Endothelial cell of umbilical vein (primary cell): ENCODE results near the gene SCUBE3. TPM values are rescaled to one million over a fixed set of nuclear protein-coding genes. Genes with fewer than 3 reads are reported as not detected.

ENCODE experiments used
- BruUV-seq: library from RNA; stranded (reverse); fragments of 400-500 nt; replicated peaks from 2 replicates; lab custom pipeline; 2021; lab: Mats Ljungman, UMichigan
- CTCF ChIA-PET: fragments of 300-600, 350-600 bp; sonication (Branson Sonifier 250); formaldehyde crosslinking; loops from one replicate; lab custom pipeline; 2021; ENCODE audit warnings: antibody characterized with exemption, inconsistent platforms; lab: Charles Lee
- POLR2A ChIA-PET: fragments of 300-600, 350-600 bp; sonication (Branson Sonifier 250); formaldehyde crosslinking; loops from one replicate; lab custom pipeline; 2021; ENCODE audit warnings: antibody characterized with exemption, inconsistent platforms; lab: Charles Lee
- DNase-seq: peaks from one replicate; pipeline ENCODE4 v3.0.0-alpha.2; 2011; ENCODE audit warnings: low read depth, low spot score
- FAIRE-seq: peaks from 2 replicates; lab custom pipeline; 2011; peaks lifted over from hg19 to GRCh38; lab: Jason Lieb, UNC
- H2AFZ ChIP-seq: 2 replicates; pipeline ENCODE4 v1.6.0; 2012; ENCODE audit warnings: low read depth, low read length, control low read depth, inconsistent platforms
- H3K27ac ChIP-seq: 2 replicates; pipeline ENCODE4 v1.5.1; 2011; ENCODE audit warnings: low read depth, mild to moderate bottlenecking, control low read depth, low read length, moderate library complexity; ENCODE audit not compliant: insufficient read depth
- H3K27me3 ChIP-seq, 2 experiments: 2 replicates each; pipeline versions ENCODE4 v1.6.0 to v1.6.1; 2011; ENCODE audit warnings: low read length in 2 of 2, mixed read lengths in 1 of 2; ENCODE audit not compliant: control insufficient read depth in 2 of 2, insufficient read depth in 2 of 2
- H3K36me3 ChIP-seq, 2 experiments: 2 replicates in 1 of 2; 3 replicates in 1 of 2; pipeline ENCODE4 v1.5.1; 2011; ENCODE audit warnings: low read length in 2 of 2, mild to moderate bottlenecking in 1 of 2, moderate library complexity in 1 of 2; ENCODE audit not compliant: control insufficient read depth in 2 of 2, insufficient read depth in 2 of 2; ENCODE audit errors: extremely low read depth in 1 of 2
- H3K4me1 ChIP-seq: 3 replicates; pipeline ENCODE4 v1.5.1; 2011; ENCODE audit warnings: mild to moderate bottlenecking, low read length; ENCODE audit not compliant: control insufficient read depth, insufficient read depth; ENCODE audit errors: extremely low read depth
- H3K4me2 ChIP-seq: 2 replicates; pipeline ENCODE4 v1.6.1; 2011; ENCODE audit warnings: low read length, control low read depth, mixed read lengths; ENCODE audit not compliant: insufficient read depth
- H3K4me3 ChIP-seq, 3 experiments: fragments of 200-600 bp in 1 of 3; sonication (generic), shearing (Covaris generic) in 1 of 3; replicated peaks in 1 of 3; 2 replicates each; pipeline ENCODE4 v1.5.1; 2011 to 2016; ENCODE audit warnings: control low read depth in 3 of 3, low read length in 3 of 3, mild to moderate bottlenecking in 2 of 3, inconsistent platforms in 1 of 3, low read depth in 1 of 3, moderate library complexity in 1 of 3; ENCODE audit not compliant: insufficient read depth in 1 of 3
- H3K79me2 ChIP-seq: 2 replicates; pipeline ENCODE4 v1.6.0; 2012; ENCODE audit warnings: low read length, inconsistent platforms; ENCODE audit not compliant: control insufficient read depth, insufficient read depth
- H3K9ac ChIP-seq: replicated peaks from 2 replicates; pipeline ENCODE3; 2011; ENCODE audit warnings: low read length, control low read depth; ENCODE audit not compliant: insufficient read depth; ENCODE audit errors: extremely low read depth
- H3K9me1 ChIP-seq: replicated peaks from 3 replicates; pipeline ENCODE4 v1.6.0; 2011; ENCODE audit warnings: mild to moderate bottlenecking, low read length; ENCODE audit not compliant: control insufficient read depth, insufficient read depth; ENCODE audit errors: extremely low read depth
- H3K9me3 ChIP-seq: replicated peaks from 2 replicates; pipeline ENCODE4 v1.5.1; 2012; ENCODE audit warnings: low read length, inconsistent platforms; ENCODE audit not compliant: control insufficient read depth, insufficient read depth
- H4K20me1 ChIP-seq: replicated peaks from 2 replicates; pipeline ENCODE3; 2011; ENCODE audit warnings: mild to moderate bottlenecking, low read length; ENCODE audit not compliant: control insufficient read depth, insufficient read depth; ENCODE audit errors: extremely low read depth
- CTCF ChIP-seq, 2 donors: IDR thresholded peaks; 1 replicate in 1 of 2; 2 replicates in 1 of 2; pipeline ENCODE4 v1.5.1; 2011; ENCODE audit warnings: low read length in 2 of 2, mild to moderate bottlenecking in 2 of 2, moderate library complexity in 2 of 2, control low read depth in 1 of 2, inconsistent platforms in 1 of 2, low read depth in 1 of 2; ENCODE audit not compliant: insufficient read depth in 1 of 2; ENCODE audit errors: extremely low read depth in 1 of 2
- EZH2 ChIP-seq: IDR thresholded peaks from 2 replicates; pipeline ENCODE4 v1.6.1; 2012; ENCODE audit warnings: borderline replicate concordance, low read depth, mild to moderate bottlenecking, moderate library complexity, low read length, inconsistent platforms; ENCODE audit not compliant: severe bottlenecking
- FOS ChIP-seq: IDR thresholded peaks from 2 replicates; pipeline ENCODE4 v1.6.1; 2011; ENCODE audit warnings: mild to moderate bottlenecking, low read length, moderate library complexity, borderline replicate concordance; ENCODE audit not compliant: insufficient read depth
- GATA2 ChIP-seq: IDR thresholded peaks from 2 replicates; pipeline ENCODE4 v1.7.0; 2011; ENCODE audit warnings: low read depth, mild to moderate bottlenecking, moderate library complexity, mixed read lengths, low read length; ENCODE audit not compliant: insufficient read length, insufficient read depth
- JUN ChIP-seq: IDR thresholded peaks from 2 replicates; pipeline ENCODE4 v1.6.1; 2011; ENCODE audit warnings: borderline replicate concordance, low read depth; ENCODE audit not compliant: insufficient read length, insufficient read depth
- MYC ChIP-seq: IDR thresholded peaks from one replicate; pipeline ENCODE4 v1.6.1; 2011; ENCODE audit warnings: mild to moderate bottlenecking, low read depth, low read length
- POLR2A ChIP-seq: IDR thresholded peaks from 2 replicates; pipeline ENCODE4 v1.6.1; 2012; ENCODE audit warnings: low read depth, mild to moderate bottlenecking, control low read depth, low read length
- POLR2AphosphoS5 ChIP-seq: IDR thresholded peaks from 2 replicates; pipeline ENCODE4 v1.6.1; 2012; ENCODE audit warnings: low read depth, mild to moderate bottlenecking, control low read depth, low read length, moderate library complexity; ENCODE audit not compliant: insufficient read depth
- dilution Hi-C: fragments of 300-500 bp; cut with MboI; formaldehyde crosslinking; loops from one replicate; pipeline ENCODE4 v1.15.0; 2019; ENCODE audit warnings: low sequenced_read_pairs; ENCODE audit not compliant: extremely low pct_ligation_motif_present
- intact Hi-C: fragments of 100-400 bp; cut with micrococcal nuclease; formaldehyde crosslinking; loops from one replicate; pipeline ENCODE4 v1.10.0; 2022
- polyA plus RNA-seq, 4 experiments: library from polyadenylated mRNA; depleted of rRNA in 3 of 4; stranded (reverse) in 3 of 4; unstranded in 1 of 4; fragments of >200 nt; gene quantifications; 2 replicates each; pipeline versions ENCODE4 v1.2.1 to v1.2.3, GENCODE V29; 2011 to 2012; ENCODE audit warnings: missing spikeins in 1 of 4
- total RNA-seq: library from RNA; stranded (reverse); gene quantifications from 2 replicates; pipeline ENCODE4 v1.2.3, GENCODE V29; 2021
- TF ChIP-seq, protein P1 (sequence below): IDR thresholded peaks from 2 replicates; pipeline ENCODE4 v1.6.1; 2011; ENCODE audit not compliant: insufficient read depth, insufficient read length

SCUBE3 gene
- total and polyA plus RNA-seq, 2 donors (not counting 3 experiments of a cell fraction or from before 2014, with no cell fraction given) = 1.1 to 1.5 TPM

DNA sequence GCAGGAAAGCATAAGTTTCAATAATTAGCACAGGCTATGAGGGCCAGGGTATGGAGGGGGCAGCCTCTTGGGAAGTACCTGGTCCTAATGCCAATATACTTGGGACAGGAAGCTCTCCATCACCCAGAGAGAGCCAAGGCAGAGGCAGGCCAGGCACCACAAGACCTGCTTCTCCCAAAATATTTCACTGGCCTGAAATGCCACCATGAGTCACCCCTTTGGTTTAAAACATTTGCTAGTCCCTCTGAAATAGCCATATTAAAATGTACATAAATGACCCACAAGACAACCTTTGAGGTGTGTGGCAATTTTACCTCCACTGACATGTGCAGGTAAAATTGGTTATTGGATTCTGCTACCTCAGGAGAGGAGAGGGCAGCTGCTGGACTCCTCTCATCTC is 23.4 kb upstream of the SCUBE3 start:
- ChIA-PET CTCF (interaction anchor here (1.2 to 8.9 kb wide), 4 partner anchors 8 to 44 kb away, joined by 3 to 63 read pairs (median 6); no protein-coding TSS in a partner anchor), POLR2A (no interaction called here)
- no peak overlapping the region for H3K27ac ChIP-seq
- no peaks in the 10 kb centered on the region for H4K20me1 ChIP-seq
- DNase-seq (no peak), FAIRE-seq (no peak)
- H3K9ac ChIP-seq = no peak overlapping the region
- dilution Hi-C loops (no loop called here), intact Hi-C loops (no loop called here)
- H3K36me3 ChIP-seq = no peaks in the 10 kb centered on the region
- no peaks in the 10 kb centered on the region for H3K9me1 ChIP-seq
- no peak overlapping the region for H3K4me3 ChIP-seq
- no peaks in the 10 kb centered on the region for H3K4me1 ChIP-seq
- peaks cover 5 to 6% of the 10 kb centered on the region in 2 experiments for H3K27me3 ChIP-seq
- H3K79me2 ChIP-seq = no peaks in the 10 kb centered on the region
- no peak overlapping the region for H3K4me2 ChIP-seq
- no peak overlapping the region for H2AFZ ChIP-seq
- H3K9me3 ChIP-seq = no peaks in the 10 kb centered on the region
- no peak for TF ChIP-seq FOS
- TF ChIP-seq MYC = no peak
- no peak for TF ChIP-seq JUN
- TF ChIP-seq, protein P1, sequence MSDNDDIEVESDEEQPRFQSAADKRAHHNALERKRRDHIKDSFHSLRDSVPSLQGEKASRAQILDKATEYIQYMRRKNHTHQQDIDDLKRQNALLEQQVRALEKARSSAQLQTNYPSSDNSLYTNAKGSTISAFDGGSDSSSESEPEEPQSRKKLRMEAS = no peak
- TF ChIP-seq POLR2AphosphoS5 = no peak
- TF ChIP-seq POLR2A = no peak
- no peak for TF ChIP-seq EZH2
- TF ChIP-seq GATA2 = no peak
- TF ChIP-seq CTCF (IDR thresholded peaks at IDR 0.05; ENCODE audit: extremely low read depth in 1 of 2, insufficient read depth in 1 of 2, low read depth in 1 of 2, low read length in 2 of 2) = no peak
- no TSS peak for BruUV-seq
